Embryonic facial prominence (tissue), 1 donor: ENCODE measurements around the gene OR3A2.
"Not testable (repeated sequence)": the region's sequence is repeated elsewhere in the genome, so short reads cannot be mapped to it uniquely, and the experiment has no call there.

ENCODE experiments used
- DNase-seq: peaks from one replicate; pipeline ENCODE4 v3.0.0-alpha.2; 2016; ENCODE audit errors: extremely low spot score

The OR3A2 gene

DNA sequence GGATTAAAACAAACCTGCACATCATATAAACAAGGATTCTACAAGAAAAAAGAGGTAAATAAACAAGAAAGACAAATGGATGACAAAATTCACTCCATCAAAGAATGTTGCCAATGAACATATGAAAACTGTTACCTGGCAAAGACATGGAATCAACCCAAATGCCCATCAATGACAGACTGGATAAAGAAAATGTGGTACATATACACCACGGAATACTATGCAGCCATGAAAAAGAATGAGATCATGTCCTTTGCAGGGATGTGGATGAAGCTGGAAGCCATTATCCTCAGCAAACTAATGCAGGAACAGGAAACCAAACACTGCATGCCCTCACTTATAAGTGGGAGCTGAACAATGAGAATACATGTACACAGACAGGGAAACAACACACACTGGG lies 92.6 kb downstream of the OR3A2 start:
- not testable (repeated sequence) for DNase-seq

DNA sequence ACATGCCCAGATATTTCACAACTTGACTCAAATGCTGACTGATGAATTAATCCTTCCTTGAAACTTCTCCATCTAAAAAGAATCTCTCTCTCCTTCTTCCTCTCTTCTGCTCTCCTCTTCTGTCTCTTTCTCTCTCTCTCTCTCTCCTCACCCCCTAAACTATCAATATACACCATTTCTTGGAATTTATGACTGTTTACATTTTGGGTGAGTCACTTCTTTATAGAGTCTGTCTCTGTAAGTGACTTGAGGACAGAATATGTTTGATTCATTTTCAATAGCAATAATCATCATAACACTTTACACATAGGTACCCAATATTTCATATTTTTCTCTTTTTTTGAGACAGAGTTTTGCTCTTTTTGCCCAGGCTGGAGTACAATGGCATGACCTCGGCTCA lies 103.2 kb downstream of the OR3A2 start:
- no peak for DNase-seq

GRCh38 chr17:3276126-3276525 lies 110.0 kb downstream of the OR3A2 start:
- DNase-seq: no peak

DNA sequence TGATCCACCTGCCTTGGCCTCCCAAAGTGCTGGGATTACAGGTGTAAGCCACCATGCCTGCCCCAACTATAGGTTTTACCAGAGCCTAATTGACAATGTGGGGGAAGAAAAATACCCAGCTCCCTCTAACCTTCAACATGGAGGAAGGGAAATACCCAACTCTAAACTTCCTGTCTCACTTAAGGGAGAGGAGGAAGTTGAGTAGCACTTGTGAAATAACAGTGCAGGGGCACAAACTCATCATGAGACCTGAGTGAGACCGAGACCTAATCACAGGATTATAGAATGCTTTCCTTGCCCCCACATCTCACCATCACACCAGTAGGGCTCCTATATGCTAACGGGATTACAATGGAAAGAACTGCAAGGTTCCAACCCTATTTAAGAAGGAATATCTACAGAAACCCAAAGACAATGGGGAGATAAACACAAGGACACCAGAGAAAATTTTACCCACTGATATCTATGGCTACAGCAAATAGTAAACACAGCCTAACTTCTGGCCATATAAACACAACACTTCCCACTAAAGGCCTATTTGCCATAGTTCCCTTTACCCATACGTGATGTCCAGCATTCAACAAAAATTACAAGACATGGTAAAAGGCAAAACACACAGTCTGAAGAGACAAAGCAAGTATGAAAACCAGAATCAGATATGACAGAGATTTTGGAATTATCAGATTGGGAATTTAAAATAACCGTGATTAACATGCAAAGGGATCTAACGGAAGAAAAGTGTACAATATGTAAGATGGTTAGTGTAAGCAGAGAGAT lies 114.8 kb downstream of the OR3A2 start:
- DNase-seq: no peak

GRCh38 chr17:3260600-3260999 lies 125.5 kb downstream of the OR3A2 start:
- no peak for DNase-seq

GRCh38 chr17:3260163-3260562 lies 125.9 kb downstream of the OR3A2 start:
- no peak for DNase-seq

- no peak for DNase-seq
These were observed 129.5 kb downstream of the OR3A2 start for GRCh38 chr17:3256575-3256974.

- not testable (repeated sequence) for DNase-seq
These were observed 137.1 kb downstream of the OR3A2 start for GRCh38 chr17:3249013-3249412.

DNA sequence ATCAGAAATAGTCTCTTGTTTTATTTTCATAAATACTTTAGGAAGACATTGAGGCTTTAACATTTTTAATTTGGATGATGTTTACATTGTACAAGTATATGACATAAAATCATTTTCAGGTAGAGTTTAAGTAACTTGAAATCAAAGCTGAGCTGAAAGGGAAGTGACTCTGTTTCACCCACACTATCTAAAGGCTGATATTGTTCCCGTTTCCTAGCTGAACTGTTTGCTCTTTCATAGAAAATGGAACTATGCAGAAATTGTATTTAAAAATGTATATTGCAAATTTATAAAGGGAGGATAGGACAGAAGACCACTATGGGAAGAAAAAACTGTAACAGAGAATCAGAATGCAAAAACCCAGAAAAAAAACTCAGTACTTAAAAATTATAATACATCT lies 141.3 kb downstream of the OR3A2 start:
- DNase-seq: not testable (repeated sequence)

DNA sequence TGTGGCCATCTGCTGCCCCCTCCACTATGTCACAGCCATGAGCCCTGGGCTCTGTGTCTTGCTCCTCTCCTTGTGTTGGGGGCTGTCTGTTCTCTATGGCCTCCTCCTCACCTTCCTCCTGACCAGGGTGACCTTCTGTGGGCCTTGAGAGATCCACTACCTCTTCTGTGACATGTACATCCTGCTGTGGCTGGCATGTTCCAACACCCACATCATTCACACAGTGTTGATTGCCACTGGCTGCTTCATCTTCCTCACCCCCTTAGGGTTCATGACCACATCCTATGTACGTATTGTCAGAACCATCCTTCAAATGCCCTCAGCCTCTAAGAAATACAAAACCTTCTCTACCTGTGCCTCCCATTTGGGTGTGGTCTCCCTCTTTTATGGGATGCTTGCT lies 145.1 kb downstream of the OR3A2 start:
- not testable (repeated sequence) for DNase-seq

GRCh38 chr17:3238685-3239084 lies 147.4 kb downstream of the OR3A2 start:
- not testable (repeated sequence) for DNase-seq

DNA sequence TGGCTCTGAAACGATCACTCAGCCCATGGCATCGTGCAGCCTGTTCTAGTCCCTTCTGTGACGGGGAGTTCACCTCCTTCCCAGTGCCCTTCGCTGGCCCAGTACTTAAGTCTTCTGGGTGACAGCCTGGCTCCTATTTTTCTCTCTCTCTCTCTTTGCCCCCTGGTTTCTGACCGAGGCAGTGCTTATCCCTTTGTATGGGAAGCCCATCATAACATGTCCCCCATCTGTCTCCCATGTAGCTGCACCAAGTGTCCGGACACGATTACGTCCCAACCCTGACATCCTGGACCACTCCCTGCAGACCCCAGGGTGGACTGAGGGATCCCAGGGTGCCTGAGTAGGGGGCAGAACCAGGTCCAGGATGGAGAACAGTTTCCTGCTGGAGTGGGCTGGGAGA lies 153.8 kb downstream of the OR3A2 start:
- DNase-seq: not testable (repeated sequence)
